Measurements from ENCODE around the gene STUB1. TPM values are rescaled to one million over a fixed set of nuclear protein-coding genes. Genes with fewer than 3 reads are reported as not detected.

The STUB1 gene
- total RNA-seq, 1 experiment from 2014 or later = 102 TPM

GRCh38 chr16:660459-661183 is 19.6 kb upstream of the STUB1 start:
- Mint-ChIP-seq H3K4me3 (ENCODE audit: low read depth, unreplicated experiment) (no peak overlapping the region), H3K9me3 (ENCODE audit: low read depth, unreplicated experiment) (no peaks in the 10 kb centered on the region), H3K36me3 (ENCODE audit: insufficient read depth, unreplicated experiment) (peaks cover 32% of the 10 kb centered on the region), H3K27ac (ENCODE audit: unreplicated experiment) (no peak overlapping the region), H3K27me3 (ENCODE audit: unreplicated experiment) (no peaks in the 10 kb centered on the region), H3K4me1 (ENCODE audit: low read depth, unreplicated experiment) (no peaks in the 10 kb centered on the region)
- DNase-seq = no peak
- CTCF ChIA-PET = no interaction called here
- TF ChIP-seq, protein P1, sequence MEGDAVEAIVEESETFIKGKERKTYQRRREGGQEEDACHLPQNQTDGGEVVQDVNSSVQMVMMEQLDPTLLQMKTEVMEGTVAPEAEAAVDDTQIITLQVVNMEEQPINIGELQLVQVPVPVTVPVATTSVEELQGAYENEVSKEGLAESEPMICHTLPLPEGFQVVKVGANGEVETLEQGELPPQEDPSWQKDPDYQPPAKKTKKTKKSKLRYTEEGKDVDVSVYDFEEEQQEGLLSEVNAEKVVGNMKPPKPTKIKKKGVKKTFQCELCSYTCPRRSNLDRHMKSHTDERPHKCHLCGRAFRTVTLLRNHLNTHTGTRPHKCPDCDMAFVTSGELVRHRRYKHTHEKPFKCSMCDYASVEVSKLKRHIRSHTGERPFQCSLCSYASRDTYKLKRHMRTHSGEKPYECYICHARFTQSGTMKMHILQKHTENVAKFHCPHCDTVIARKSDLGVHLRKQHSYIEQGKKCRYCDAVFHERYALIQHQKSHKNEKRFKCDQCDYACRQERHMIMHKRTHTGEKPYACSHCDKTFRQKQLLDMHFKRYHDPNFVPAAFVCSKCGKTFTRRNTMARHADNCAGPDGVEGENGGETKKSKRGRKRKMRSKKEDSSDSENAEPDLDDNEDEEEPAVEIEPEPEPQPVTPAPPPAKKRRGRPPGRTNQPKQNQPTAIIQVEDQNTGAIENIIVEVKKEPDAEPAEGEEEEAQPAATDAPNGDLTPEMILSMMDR (IDR thresholded peaks at IDR 0.05; ENCODE audit: unreplicated experiment) = no peak
- BruUV-seq (replicated peaks) = no TSS peak
- intact Hi-C loops (cut with micrococcal nuclease; ENCODE audit: unreplicated experiment) = no loop called here

GRCh38 chr16:661184-661821 is 18.9 kb upstream of the STUB1 start:
- H3K27me3 Mint-ChIP-seq (ENCODE audit: unreplicated experiment) = no peaks in the 10 kb centered on the region
- no TSS peak for BruUV-seq (replicated peaks)
- TF ChIP-seq, protein P1 (IDR thresholded peaks at IDR 0.05; ENCODE audit: unreplicated experiment) = no peak
- no peak for DNase-seq
- no peaks in the 10 kb centered on the region for H3K9me3 Mint-ChIP-seq (ENCODE audit: low read depth, unreplicated experiment)
- CTCF ChIA-PET = no interaction called here
- no peaks in the 10 kb centered on the region for H3K4me1 Mint-ChIP-seq (ENCODE audit: low read depth, unreplicated experiment)
- H3K36me3 Mint-ChIP-seq (ENCODE audit: insufficient read depth, unreplicated experiment) = peaks cover 32% of the 10 kb centered on the region
- H3K4me3 Mint-ChIP-seq (ENCODE audit: low read depth, unreplicated experiment) = no peak overlapping the region
- intact Hi-C loops (cut with micrococcal nuclease; ENCODE audit: unreplicated experiment) = no loop called here
- H3K27ac Mint-ChIP-seq (ENCODE audit: unreplicated experiment) = no peak overlapping the region

GRCh38 chr16:662095-662494 is 18.1 kb upstream of the STUB1 start:
- TF ChIP-seq, protein P1 (IDR thresholded peaks at IDR 0.05; ENCODE audit: unreplicated experiment) = no peak
- Mint-ChIP-seq H3K4me3 (ENCODE audit: low read depth, unreplicated experiment) (no peak overlapping the region), H3K4me1 (ENCODE audit: low read depth, unreplicated experiment) (no peaks in the 10 kb centered on the region), H3K27me3 (ENCODE audit: unreplicated experiment) (no peaks in the 10 kb centered on the region), H3K27ac (ENCODE audit: unreplicated experiment) (no peak overlapping the region), H3K36me3 (ENCODE audit: insufficient read depth, unreplicated experiment) (peaks cover 28% of the 10 kb centered on the region), H3K9me3 (ENCODE audit: low read depth, unreplicated experiment) (no peaks in the 10 kb centered on the region)
- no peak for DNase-seq
- BruUV-seq (replicated peaks) = no TSS peak
- CTCF ChIA-PET = interaction anchor here (0.7 kb wide), 1 partner anchor 13 kb away, joined by 3 read pairs; the partner anchor contains the start of gene WDR90
- intact Hi-C loops (cut with micrococcal nuclease; ENCODE audit: unreplicated experiment) = no loop called here

- Mint-ChIP-seq H3K4me1 (ENCODE audit: low read depth, unreplicated experiment) (no peaks in the 10 kb centered on the region), H3K9me3 (ENCODE audit: low read depth, unreplicated experiment) (no peaks in the 10 kb centered on the region), H3K27me3 (ENCODE audit: unreplicated experiment) (no peaks in the 10 kb centered on the region), H3K4me3 (ENCODE audit: low read depth, unreplicated experiment) (no peak overlapping the region), H3K27ac (ENCODE audit: unreplicated experiment) (no peak overlapping the region), H3K36me3 (ENCODE audit: insufficient read depth, unreplicated experiment) (peaks cover 30% of the 10 kb centered on the region)
- no peak for DNase-seq
- BruUV-seq (replicated peaks) = no TSS peak
- CTCF ChIA-PET = interaction anchor here (0.7 kb wide), 1 partner anchor 13 kb away, joined by 3 read pairs; the partner anchor contains the start of gene WDR90
- intact Hi-C loops (cut with micrococcal nuclease; ENCODE audit: unreplicated experiment) = no loop called here
- TF ChIP-seq, protein P1 (IDR thresholded peaks at IDR 0.05; ENCODE audit: unreplicated experiment) = no peak
Observed at GRCh38 chr16:662597-662996, 17.6 kb upstream of the STUB1 start.
